Stimulated activated CD8-positive, alpha-beta memory T cell treated with anti-CD3 and anti-CD28 coated beads, Interleukin-15, amount 100 ng/mL, for 24 hours (primary cell): ENCODE results near the gene SLC14A1.

ENCODE experiments used
- DNase-seq: peaks from one replicate; pipeline ENCODE4 v3.0.0-alpha.2; 2020; ENCODE audit warnings: low read depth

The SLC14A1 gene

DNA sequence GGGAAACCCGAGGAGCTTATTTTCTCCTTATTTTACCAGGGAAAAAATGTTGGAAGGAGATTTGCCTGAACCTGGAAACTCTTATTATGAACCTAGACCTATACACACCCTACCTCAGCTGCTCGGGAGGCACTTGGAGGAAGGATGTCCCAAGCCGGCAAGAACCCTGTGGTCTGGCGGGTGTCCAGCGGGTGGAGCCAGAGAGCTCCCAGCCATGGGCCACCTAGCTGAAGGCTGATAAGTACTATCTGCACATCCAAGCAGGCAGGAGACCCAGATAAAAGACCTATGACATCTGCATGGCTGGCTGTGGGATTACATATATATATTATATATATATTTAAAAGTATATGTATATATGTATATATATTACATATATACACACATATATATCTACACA is 1.1 kb upstream of the SLC14A1 start:
- DNase-seq = peak; percentile 43

DNA sequence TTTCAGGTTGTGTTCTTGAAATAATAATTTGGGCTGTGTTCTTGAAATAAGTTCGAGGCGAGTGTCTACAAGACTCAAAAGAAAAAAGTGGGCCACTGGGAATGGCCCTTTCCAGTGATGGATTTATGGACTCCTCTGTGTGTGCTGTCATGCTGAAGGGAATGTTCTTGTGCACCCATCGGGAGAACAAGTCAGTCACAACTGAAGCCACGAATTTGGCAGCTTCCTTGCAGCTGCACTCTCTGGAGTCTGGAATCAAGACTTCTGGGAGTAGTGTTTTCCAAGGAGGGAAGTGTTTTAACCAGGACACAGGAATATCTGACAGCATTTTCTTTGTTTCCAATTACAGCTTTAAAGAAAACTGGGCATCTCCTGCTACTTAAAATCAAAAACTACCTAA is 620 bp downstream of the SLC14A1 start:
- DNase-seq = no peak

DNA sequence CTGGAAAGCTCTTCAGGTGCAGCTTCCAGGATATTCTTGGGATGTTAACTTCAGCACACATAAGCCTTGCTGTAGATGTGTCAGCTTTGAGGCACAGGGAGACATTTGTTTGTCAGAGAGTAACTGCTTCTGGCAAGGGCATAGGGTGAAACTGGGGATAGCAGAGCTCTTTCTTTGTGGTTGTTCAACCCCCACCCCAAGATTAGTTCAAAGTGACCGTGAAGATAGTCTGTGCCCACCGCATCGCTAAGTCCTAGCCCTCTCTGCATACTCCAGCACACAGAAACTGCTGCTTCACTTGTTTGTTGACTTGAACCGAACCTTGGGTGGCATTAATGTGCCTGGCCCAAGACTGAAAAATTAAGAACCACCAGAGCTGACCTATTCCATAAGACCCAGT is 1.4 kb downstream of the SLC14A1 start:
- DNase-seq = no peak

DNA sequence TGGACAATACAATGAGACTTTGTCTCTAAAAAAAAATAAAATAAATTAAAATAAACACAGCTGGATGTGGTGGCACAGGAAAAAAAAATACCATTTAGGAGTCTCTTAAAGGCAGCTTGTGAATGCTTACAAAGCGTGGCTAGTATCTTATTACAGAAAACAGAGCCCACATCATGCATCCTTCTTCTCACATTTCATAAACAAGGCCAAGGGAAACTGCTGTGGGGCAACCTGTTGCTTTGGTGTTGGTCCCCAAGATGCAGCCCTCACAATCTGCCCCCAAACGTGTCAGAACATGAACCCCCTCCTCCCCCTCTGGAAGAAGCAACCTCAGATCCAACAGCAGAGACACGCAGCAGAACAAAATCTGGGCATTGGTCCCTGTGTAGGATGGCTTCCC is 2.6 kb downstream of the SLC14A1 start:
- no peak for DNase-seq

DNA sequence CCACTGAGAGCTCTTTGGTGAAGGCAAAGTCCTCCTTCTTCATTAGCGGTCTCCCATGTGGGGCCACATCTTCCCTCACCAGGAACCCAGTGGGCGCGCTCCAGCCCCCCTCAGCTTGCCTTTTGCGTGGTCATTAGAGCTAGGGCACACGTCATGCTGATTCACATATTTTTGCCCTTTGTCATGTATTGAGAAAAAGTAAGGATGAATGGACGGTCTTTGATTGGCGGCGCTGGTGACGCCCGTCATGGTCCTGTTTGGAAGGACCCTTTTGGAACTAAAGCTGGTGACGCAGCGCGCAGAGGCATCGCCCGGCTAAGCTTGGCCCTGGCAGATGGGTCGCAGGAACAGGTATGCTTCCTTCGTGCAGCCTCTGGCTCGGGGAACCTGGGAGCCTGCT is 3.1 kb downstream of the SLC14A1 start:
- DNase-seq = no peak

DNA sequence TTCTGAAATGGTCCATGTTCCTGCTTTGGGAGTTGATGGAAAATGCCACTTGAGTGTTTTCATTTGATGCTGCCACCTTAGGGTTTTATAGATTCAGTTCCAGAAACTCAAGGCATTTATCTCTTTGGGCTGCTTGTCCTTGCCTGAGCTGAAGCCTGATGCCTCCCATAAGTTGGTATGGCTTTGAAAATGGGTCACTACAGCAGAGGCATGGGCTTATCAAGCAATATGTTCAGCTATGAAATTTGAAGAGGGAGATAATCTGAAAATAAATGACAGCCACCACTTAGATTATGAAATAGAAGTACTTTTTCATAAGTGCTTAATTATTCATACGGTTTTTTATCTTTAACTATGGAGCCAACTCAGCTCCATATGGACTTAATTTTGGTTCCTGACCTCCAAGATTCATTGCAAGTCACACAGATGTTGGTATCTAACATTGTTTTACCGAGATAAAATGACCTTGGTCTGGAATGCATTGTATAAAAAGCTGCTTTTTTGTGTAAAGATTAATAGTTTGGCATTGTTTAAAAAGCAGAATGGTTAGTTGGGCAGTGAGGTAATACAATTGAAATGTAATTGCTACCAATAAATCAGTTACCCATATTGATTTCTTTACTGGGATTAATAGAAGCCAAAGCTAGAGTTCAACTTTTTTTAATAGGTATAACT is 4.5 kb downstream of the SLC14A1 start:
- DNase-seq = no peak

DNA sequence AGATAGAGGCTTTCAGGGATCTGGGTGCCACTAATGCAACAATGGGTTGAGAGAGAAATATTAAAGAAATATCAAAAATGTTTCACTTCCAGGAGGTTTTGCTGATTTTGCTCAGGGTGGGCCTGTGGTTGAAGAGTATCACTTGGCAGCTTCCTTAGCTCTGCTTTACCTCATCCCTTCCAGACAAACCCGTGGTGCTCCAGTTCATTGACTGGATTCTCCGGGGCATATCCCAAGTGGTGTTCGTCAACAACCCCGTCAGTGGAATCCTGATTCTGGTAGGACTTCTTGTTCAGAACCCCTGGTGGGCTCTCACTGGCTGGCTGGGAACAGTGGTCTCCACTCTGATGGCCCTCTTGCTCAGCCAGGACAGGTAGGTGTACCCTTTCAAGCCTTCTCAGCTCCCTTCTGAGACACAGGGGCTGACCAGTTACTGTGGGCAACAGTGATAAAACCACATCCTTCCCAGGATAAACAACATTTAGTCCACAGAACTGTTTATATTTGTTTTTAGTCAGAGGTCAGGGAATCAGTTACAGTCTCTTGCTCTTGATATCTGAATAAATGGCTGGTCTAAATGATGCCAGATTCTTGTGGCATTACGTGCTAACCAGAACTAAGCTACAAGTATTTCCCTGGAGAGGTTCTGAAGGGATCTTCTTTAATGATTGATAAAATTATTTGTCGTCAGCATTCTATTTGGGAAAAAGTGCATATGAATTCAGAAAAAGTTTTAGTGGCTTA is 7.0 kb downstream of the SLC14A1 start:
- no peak for DNase-seq

DNA sequence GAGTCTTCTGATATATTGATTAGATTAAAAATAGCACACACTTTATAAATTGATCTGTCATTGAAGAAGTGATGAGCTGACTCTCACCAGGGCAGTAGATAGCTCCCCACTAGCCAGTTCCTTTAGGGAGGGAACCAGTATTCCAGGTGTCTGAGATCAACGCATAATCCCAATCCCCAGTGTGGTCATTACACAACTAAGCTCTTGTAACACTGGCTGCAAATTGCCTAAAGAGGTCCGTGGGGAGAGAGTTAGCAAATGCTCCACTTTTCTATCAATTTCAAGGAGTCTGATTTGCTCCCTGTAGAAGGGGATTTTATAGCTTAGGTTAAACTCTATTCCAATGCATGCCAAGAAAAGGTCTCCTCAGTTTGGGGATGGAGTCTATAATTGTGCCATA is 7.7 kb downstream of the SLC14A1 start:
- no peak for DNase-seq

DNA sequence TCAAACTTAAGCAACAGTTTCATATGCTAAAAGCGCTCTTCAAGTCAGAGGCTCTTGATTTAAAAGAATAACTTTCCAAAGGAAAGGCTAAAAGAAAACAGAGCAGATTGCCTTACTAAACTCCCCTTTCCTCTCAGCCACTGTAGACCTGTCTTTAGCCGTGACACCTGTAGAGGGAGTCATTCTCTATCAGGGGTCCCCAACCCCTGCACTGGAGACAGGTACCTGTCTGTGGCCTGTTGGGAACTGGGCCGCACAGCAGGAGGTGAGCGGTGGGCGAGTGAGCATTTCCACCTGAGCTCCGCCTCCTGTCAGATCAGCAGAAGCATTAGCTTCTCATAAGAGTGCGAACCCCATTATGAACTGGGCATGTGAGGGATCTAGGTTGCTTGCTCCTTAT is 9.6 kb downstream of the SLC14A1 start:
- DNase-seq = no peak

DNA sequence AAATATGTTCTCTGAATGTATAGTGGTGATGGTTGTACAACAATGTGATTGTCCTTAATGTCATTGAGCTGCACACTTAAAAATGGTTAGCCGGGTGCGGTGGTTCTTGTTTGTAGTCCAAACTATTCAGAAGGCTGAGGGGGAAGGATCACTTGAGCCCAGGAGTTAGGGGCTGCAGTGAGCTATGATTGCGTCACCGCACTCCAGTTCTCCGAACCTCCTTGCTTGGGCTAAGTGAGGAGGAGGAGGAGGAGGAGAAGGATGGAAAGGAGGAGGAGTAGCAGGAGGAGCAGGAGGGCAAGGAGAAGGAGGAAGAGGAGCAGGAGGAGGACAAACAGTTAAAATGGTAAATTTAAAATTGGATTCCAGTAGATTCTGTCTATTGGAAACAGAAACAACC is 10.5 kb downstream of the SLC14A1 start:
- DNase-seq = no peak

DNA sequence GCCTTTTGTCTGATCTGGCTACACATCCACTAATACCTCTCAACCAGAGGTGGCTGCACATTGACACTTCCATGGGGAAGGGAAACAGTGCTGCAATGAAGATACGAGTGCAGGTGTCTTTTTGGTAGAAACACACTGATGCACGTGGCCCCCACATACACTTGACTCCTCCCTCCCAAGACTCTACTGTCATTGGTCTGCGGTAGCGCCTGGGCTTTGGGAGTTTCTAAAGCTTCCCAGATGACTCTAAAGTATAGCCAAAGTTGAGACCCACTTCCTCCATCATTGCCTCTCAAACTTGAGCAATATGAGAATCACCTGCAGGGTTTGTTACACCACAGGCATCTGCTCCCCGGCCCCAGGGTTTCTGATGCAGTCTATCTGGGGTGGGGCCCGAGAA is 11.0 kb downstream of the SLC14A1 start:
- no peak for DNase-seq

DNA sequence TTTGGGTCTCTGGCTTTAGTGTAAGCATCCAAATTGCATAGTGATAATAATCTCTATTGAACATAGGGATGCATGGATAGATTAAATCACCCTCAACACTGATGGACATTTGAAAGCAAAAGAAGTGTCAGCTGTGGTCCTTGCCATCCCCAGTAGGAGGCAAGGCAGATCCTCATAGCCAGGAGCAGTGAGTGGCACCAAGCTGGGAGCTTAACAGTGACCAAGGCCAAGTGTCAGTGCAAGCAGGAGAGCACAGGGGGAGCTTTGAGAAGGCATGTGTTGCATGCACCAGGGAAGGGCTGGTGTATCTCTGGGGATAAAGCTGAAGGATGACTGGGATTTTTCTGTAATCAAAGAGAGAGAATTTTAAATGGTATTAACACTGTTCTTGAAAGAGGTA is 14.7 kb downstream of the SLC14A1 start:
- DNase-seq = no peak

DNA sequence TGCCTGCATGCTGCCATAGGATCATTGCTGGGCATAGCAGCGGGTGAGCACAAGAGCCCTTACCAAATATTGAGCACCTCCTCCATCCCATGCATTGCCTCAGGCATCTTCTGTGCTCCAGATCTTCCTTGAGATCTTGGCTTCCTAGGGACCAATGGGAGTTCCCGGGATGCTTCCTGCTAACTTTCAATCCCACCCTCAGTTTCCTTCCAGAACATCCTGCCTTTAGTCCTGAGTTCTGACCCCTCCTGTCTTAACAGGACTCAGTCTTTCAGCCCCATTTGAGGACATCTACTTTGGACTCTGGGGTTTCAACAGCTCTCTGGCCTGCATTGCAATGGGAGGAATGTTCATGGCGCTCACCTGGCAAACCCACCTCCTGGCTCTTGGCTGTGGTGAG is 15.3 kb downstream of the SLC14A1 start:
- no peak for DNase-seq

DNA sequence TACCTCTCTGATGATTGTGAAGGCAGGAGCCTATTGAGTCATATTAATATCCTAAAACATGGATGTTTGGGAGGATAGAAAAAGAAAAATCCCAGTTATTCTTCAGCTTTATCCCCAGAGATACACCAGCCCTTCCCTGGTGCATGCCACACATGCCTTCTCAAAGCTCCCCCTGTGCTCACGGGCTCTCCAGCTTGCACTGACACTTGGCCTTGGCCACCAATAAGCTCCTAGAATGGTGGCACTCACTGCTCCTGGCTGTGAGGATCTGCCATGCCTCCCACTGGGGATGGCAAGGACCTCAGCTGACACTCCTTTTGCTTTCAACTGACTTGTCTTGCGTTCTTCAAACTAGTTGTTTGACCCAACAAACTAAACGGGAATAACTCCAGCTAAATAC is 15.9 kb downstream of the SLC14A1 start:
- no peak for DNase-seq

DNA sequence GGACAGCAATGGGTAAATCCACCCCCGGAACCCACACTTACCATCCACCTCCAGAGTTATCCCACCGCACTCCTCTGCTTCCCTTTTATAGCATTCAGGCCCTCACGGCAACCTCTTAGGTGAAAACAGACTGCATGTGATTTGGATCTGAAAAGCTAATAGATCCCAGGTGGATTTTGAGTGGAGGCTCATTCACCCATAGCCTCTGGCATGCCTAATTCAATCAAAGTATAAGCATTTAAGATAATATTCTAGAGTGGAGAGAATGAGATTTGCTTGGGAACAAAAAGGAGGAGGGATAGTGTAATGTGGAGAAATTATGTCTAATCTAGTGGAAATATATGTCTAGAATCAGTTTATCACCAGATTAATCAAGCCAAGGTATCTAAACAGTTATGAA is 17.1 kb downstream of the SLC14A1 start:
- DNase-seq = no peak

DNA sequence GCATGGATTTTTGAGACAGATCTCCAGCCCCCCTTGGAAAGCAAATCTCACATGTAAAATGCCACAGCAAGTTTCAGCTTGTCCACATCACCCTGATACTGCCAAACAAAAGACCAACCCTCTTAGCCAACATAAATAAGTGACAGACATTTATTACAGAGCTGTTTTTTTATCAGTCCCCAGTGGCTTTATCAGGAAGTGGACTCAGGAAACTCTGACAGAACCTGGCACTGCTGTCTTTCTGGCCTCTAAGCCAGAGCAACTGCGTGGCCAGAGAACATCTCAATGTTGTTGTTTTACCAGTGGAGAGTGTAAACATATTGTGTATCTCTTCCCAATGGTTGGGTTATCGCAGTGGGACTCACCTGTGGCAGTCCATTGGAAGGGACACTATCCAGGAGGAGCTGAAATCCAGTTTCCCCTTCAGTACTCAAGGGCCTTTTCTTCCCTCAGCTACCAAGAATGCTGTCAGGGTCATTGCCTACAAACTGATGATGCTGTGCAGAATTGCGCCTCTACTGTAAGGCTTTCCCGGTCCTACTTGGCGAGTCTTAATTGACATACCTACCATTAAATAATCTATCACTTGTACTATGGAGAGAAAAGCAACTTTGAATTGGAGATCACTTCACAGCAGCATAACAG is 22.0 kb downstream of the SLC14A1 start:
- no peak for DNase-seq

DNA sequence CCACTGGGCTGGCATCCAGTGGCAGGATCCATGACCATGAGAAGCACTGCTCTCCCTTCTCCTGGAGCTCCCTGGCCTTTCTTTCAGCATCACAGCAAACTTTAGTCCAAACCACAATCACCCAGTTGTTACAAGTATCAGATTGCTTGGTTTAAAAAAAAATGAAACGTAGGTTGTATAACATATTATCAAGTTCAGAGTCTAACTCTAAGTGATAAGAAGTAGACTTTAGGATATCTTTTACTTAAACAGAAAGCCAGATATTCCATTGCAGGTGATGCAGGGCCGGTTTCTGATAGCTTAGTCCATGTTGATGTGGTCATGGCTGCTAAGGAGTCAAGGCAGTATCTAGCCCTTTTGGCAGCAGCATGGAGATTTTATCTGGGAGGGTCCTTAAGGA is 24.5 kb downstream of the SLC14A1 start:
- DNase-seq = no peak

DNA sequence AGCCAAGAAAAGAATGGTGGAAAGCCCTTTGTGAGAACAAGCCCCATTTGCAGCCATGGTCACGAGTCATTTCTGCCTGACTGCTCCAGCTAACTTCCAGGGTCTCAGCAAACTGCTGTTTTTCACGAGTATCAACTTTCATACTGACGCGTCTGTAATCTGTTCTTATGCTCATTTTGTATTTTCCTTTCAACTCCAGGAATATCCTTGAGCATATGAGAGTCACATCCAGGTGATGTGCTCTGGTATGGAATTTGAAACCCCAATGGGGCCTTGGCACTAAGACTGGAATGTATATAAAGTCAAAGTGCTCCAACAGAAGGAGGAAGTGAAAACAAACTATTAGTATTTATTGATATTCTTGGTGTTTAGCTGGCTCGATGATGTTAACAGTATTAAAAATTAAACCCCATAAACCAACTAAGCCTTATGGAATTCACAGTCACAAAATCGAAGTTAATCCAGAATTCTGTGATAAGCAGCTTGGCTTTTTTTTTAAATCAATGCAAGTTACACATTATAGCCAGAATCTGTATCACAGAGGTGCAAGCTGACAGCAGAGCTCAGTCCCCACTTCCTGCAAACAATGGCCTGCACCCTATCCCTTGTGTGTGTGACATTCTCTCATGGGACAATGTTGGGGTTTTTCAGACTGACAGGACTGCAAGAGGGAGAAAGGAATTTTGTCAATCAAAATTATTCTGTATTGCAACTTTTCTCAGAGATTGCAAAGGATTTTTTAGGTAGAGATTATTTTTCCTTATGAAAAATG is 26.1 kb downstream of the SLC14A1 start:
- DNase-seq = no peak

DNA sequence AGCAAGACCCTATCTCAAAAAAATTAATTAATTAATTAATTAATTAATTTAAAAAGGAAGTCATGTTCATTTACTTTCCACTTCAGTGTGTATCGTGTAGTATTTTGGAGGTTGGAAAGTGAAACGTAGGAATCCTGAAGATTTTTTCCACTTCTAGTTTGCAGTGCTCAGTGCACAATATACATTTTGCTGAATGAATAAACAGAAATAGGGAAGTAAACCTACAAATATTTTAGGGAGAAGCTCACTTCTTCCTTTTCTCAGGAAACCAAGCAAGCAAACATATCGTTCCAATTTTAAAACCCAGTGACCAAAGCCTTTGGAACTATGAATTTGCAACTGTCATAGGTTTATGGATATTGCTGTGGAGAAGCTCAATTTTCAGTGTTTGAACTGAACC is 27.8 kb downstream of the SLC14A1 start:
- DNase-seq = no peak

DNA sequence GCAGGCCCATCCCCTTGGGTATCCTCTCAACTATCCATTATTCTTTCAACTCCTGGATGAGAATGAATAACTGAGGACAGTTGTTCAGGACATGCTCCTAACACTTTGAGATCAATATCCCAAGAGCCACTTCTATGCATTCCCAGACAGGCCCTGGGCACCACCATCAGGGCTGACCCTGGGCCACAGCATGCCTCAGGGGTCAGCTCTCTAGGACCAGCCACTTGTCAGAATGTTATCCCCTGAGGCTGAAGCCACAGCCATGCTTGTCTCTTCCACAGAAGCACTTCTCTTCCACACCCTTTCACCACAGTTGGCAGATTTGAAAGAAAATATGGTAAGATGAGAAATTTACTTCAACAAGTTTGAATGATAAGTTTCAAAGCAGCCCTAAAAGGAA is 28.7 kb downstream of the SLC14A1 start:
- DNase-seq = no peak

DNA sequence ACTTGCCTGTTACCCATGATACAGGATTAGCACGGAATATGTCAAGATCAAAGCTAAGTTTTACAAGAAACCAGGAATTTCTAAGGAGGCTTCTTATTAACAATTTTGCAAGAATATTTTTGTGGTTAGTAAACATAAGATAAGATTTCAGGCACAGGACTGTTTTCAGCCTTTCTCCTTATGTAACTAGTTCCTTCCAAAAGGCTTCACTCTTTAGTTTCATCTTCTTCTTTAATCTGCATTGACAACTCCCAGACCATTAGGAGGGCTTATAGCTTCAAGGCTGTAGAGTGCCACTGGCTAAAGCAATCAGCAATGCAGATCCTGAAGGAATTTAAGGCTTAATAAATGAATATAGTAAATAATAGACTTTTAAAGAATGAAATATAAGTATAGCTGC is 29.3 kb downstream of the SLC14A1 start:
- no peak for DNase-seq

DNA sequence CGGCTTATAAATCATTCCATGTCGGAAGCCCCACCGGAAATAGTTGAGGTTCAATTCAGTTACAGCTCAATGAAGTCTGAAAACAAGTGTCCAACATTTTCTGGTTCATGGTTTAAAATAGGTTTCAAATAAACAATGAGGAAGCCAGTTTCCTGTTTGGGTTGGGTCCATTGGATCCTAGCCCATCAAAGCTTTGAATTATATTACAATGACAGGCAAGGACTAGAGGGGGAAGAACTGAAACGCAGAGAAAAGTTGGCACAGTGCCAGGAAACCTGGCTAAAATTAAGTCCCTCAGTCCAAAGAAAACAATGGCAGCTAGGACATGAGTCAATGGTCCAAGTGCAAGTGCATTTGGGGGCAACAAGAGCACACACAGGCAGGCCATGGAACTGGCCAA is 32.0 kb downstream of the SLC14A1 start:
- no peak for DNase-seq

DNA sequence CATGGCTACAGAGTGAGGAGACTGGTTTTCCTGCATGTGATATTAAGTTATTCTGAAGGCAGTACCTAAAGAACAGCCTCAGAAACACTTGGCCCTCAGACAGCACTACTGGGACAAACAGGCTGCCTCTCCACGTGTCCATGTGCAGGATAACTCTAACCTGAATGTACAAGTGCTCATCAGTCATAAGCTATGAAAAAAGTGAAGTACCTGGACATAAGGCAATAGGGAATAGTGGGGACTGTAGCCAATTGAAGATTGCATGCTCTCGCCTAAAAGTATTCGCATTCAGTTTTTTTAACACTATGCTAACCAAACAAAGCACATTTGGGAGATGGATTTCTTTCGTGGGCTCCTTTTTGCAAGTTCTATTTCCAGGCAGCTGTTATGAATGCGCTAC is 33.0 kb downstream of the SLC14A1 start:
- no peak for DNase-seq
